Naive B cell (primary cell): ENCODE data around the gene MRPL4. TPM values are rescaled to one million over a fixed set of nuclear protein-coding genes. Genes with fewer than 3 reads are reported as not detected.

ENCODE experiments used
- ATAC-seq, 2 donors: fragments of 150-1000 bp; cut with Tn5 transposase; 2 replicates each; pipeline ENCODE4 v1.10.0; 2021; ENCODE audit warnings: low read depth in 2 of 2, mild to moderate bottlenecking in 2 of 2, moderate library complexity in 2 of 2
- DNase-seq: peaks from one replicate; pipeline ENCODE4 v3.0.0; 2022
- H3K27ac Mint-ChIP-seq, 6 donors: one replicate each; pipeline ENCODE4 v1.8.0; 2020 to 2022; ENCODE audit warnings: mild to moderate bottlenecking in 6 of 6, mixed read lengths in 6 of 6, moderate library complexity in 5 of 6, inconsistent platforms in 2 of 6
- H3K27me3 Mint-ChIP-seq, 3 donors: one replicate each; pipeline ENCODE4 v1.8.0; 2021 to 2022; ENCODE audit warnings: mixed read lengths in 3 of 3, mild to moderate bottlenecking in 1 of 3
- H3K36me3 Mint-ChIP-seq, 2 donors: one replicate each; pipeline ENCODE4 v1.8.0; 2020 to 2022; ENCODE audit warnings: mixed read lengths in 2 of 2, inconsistent platforms in 1 of 2, mild to moderate bottlenecking in 1 of 2
- H3K4me1 Mint-ChIP-seq, 3 donors: one replicate each; pipeline ENCODE4 v1.8.0; 2020 to 2022; ENCODE audit warnings: mixed read lengths in 3 of 3, inconsistent platforms in 1 of 3, mild to moderate bottlenecking in 1 of 3, moderate library complexity in 1 of 3
- H3K4me3 Mint-ChIP-seq, 8 donors: one replicate each; pipeline ENCODE4 v1.8.0; 2020 to 2022; ENCODE audit warnings: mild to moderate bottlenecking in 8 of 8, mixed read lengths in 8 of 8, moderate library complexity in 8 of 8, inconsistent platforms in 2 of 8
- H3K9me3 Mint-ChIP-seq, 7 donors: one replicate each; pipeline ENCODE4 v1.8.0; 2020 to 2022; ENCODE audit warnings: mixed read lengths in 7 of 7, mild to moderate bottlenecking in 5 of 7, inconsistent platforms in 2 of 7, moderate library complexity in 1 of 7
- polyA plus RNA-seq, 6 donors: library from polyadenylated mRNA; unstranded; fragments of 300-500 nt; fragmentation: Illumina TruSeq; gene quantifications; one replicate each; pipeline ENCODE4 v1.2.3, GENCODE V29; 2021; ENCODE audit warnings: low read depth in 6 of 6

The MRPL4 gene
- polyA plus RNA-seq, result 10 to 100 TPM; 23.7 to 34.3 (median 27.4) TPM

DNA sequence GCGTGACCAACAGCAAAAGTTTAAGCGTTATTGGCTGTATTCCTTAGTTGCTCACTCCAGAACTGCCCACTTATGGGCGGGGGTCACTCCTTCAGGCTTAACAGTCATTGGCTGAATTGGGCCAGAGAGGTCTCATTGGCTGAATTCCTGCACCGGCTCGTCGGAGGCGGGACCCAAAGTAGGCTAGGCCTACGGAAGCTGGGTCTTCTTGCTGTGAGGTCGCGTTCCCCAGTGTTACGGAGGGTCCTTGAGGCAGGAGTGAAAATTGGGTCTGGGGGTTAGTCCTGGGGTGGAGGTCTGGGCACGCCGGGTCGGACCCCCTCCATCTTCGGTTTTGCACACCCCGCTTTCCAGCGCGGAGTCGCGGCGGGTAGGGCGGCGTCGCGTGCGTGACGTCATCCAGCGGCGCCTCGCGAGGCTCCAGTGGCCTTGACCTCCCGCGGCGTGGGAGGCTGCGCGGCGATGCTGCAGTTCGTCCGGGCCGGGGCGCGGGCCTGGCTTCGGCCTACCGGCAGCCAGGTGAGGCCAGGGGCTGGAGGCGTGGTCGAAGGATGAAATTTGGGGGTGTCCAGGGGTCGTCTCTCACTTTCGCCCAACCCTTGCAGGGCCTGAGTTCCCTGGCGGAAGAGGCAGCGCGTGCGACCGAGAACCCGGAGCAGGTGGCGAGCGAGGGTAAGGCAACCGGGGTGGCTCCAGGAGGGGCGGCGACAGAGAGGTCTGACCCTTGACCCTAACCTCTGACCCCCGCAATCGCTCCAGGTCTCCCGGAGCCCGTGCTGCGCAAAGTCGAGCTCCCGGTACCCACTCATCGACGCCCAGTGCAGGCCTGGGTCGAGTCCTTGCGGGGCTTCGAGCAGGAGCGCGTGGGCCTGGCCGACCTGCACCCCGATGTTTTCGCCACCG lies at the start of gene MRPL4:
Gene MRPL4 (plus strand): TSS at position 423 of the 903 bp plus-strand sequence. CDS start 40 bp downstream, at position 463.
- Mint-ChIP-seq H3K27ac (peak within 1 kb of the TSS; percentile 96 to 99 (median 98)), H3K9me3 (no peaks in the 10 kb centered on the region), H3K4me3 (peak within 1 kb of the TSS; percentile 96 to 100 (median 98)), H3K27me3 (no peaks in the 10 kb centered on the region), H3K36me3 (peaks cover 5 to 12% of the 10 kb centered on the region in 2 donors), H3K4me1 (peaks cover 14 to 37% (median 29%) of the 10 kb centered on the region in 3 donors)
- ATAC-seq, result peak; percentile 93 to 94
- peak; percentile 96 for DNase-seq

DNA sequence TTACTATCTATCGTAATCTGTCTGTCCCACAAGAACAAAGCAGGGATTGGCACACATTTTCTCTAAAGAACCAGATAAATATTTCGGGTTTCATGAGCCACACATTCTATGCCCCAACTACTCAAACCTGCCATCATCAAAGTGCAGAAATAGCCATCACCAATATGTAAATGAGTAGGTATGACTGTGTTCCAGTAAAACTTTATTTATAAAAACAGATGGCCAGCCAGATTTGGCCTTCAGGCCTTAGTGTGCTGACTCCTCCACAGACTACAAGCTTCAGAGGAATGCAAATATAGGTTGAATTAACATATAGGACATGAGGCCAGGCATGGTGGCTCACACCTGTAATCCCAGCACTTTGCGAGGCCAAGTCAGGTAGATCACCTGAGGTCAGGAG lies 48.3 kb upstream of the MRPL4 start:
- ATAC-seq (no peak), DNase-seq (no peak)
- Mint-ChIP-seq H3K9me3 (peaks cover 0 to 2% (median 0%) of the 10 kb centered on the region in 7 donors), H3K4me1 (peaks cover 0 to 5% (median 3%) of the 10 kb centered on the region in 3 donors), H3K27ac (no peak overlapping the region), H3K36me3 (no peaks in the 10 kb centered on the region), H3K4me3 (no peak overlapping the region), H3K27me3 (no peaks in the 10 kb centered on the region)

DNA sequence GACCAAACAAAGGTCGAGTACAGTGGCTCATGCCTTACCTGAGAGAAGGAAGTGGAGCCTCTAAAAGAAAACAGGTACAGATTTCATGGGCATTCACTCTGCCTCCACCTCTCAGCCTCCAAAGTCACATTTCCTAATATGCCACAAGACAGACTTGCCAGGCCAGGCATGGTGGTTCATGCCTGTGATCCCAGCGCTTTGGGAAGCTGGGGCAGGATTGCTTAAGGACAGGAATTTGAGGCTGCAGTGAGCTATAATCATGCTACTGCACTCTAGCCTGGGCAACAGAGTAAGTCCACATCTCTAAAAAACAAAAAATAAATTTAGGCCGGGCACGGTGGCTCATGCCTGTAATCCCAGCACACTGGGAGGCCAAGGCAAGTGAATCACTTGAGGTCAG lies 46.4 kb upstream of the MRPL4 start:
- Mint-ChIP-seq H3K27me3 (no peaks in the 10 kb centered on the region), H3K9me3 (peaks cover 0 to 2% (median 0%) of the 10 kb centered on the region in 7 donors), H3K27ac (no peak overlapping the region), H3K36me3 (no peaks in the 10 kb centered on the region), H3K4me1 (no peaks in the 10 kb centered on the region), H3K4me3 (no peak overlapping the region)
- no peak for ATAC-seq
- no peak for DNase-seq

DNA sequence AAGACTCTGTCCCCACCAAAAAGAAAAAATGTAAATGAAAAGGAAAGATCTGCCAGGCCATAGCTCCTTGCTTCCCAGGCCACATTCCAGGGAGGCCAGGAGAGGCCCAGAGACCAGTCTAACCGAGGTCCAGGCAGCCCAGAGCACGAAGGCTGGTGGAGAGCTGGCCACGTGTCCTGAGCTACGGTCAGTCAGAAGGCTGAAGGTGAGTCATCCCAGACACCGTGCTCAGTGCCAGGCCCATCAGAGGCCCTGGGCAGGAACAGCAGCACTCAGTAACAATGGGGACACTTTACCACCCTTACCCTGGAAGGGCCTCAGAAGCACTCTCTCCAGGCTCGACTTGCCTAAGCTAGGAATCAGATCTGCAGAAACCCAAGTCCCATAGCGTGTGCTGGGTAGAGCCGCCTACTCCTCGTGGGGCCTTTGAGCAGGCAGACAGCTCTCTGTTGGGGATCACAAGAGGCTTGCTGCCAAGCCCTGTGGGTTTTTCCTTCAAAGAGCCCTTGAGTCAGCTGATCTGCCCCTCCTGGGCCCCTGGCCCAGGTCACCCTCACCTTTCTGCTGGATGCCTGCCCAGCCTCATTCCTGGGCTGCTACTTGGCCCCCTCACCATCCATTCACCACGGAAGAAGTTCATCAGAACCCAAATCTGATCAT lies 45.7 kb upstream of the MRPL4 start:
- DNase-seq (no peak), ATAC-seq (no peak)
- Mint-ChIP-seq H3K4me3 (peak overlapping the region in 1 of 8 donors; percentile 42), H3K9me3 (peaks cover 0 to 2% (median 0%) of the 10 kb centered on the region in 7 donors), H3K27ac (no peak overlapping the region), H3K27me3 (peaks cover 0 to 4% (median 0%) of the 10 kb centered on the region in 3 donors), H3K4me1 (no peaks in the 10 kb centered on the region), H3K36me3 (no peaks in the 10 kb centered on the region)

DNA sequence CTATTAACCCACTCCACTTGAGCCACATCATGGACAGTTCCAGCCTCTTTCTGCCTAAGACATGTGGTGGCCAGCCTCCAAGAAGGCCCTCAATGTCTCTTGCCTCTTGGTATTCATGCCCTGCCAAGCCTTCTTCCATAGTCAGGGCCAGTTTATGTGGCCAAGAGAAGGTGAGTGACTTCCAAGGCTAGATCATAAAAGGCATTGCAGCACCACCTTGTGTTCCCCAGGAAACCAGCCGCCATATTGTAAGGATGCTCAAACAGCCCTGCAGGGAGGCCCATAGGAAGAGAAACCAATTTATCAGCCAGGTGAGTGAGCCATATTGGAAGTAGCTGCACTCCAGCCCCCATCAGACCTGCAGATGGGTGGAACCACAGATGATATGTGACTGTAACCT lies 45.0 kb upstream of the MRPL4 start:
- Mint-ChIP-seq H3K9me3 (peaks cover 0 to 2% (median 0%) of the 10 kb centered on the region in 7 donors), H3K4me1 (no peaks in the 10 kb centered on the region), H3K36me3 (no peaks in the 10 kb centered on the region), H3K4me3 (no peak overlapping the region), H3K27ac (no peak overlapping the region), H3K27me3 (peaks cover 0 to 6% (median 0%) of the 10 kb centered on the region in 3 donors)
- no peak for DNase-seq
- ATAC-seq, result no peak

DNA sequence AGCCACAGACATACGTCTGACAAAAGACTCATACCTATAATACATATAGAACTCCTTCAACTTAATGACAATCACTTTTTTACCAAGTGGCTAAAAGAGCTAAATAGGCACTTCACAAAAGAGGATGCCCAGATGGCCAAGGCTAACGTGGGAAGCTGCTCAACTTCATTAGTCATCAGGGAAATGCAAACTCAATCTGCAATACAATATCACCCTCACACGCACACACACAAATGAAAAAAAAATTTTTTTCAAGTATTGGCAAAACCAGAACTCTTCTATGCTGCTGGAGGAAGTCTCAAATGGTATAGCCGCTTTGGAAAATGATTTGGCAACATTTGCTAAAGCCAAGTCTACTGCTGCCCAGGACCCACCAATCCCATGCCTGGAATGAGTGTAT lies 42.7 kb upstream of the MRPL4 start:
- DNase-seq, result no peak

DNA sequence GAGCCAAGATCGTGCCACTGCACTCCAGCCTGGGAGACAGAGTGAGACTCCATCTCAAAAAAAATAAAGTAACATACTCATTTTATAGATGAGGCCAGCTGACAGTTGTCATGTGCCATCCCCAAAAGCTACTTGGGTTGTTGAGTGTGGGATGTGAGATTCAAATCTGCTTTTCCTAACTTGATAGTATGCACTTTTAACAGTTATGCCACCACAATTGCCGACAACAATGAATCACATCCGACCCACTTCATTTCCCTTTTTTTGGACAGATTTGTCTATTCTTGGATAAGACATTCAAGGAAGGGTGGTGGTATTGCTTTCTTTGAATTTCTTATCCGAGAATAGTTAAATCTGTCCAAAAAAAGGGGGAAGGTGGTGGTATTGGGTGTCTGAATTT lies 41.0 kb upstream of the MRPL4 start:
- H3K4me1 Mint-ChIP-seq, result no peaks in the 10 kb centered on the region
- no peak overlapping the region for H3K27ac Mint-ChIP-seq
- no peak for DNase-seq
- peaks cover 0 to 6% (median 0%) of the 10 kb centered on the region in 3 donors for H3K27me3 Mint-ChIP-seq
- no peak for ATAC-seq
- H3K4me3 Mint-ChIP-seq, result no peak overlapping the region
- no peaks in the 10 kb centered on the region for H3K36me3 Mint-ChIP-seq
- H3K9me3 Mint-ChIP-seq, result peaks cover 0 to 2% (median 0%) of the 10 kb centered on the region in 7 donors

More for the DNA sequence above, 42.7 kb upstream of the MRPL4 start:
- Mint-ChIP-seq H3K4me1 (no peaks in the 10 kb centered on the region), H3K4me3 (no peak overlapping the region), H3K36me3 (no peaks in the 10 kb centered on the region), H3K27me3 (peaks cover 0 to 6% (median 0%) of the 10 kb centered on the region in 3 donors), H3K9me3 (peaks cover 0 to 2% (median 0%) of the 10 kb centered on the region in 7 donors), H3K27ac (no peak overlapping the region)
- ATAC-seq, result no peak

DNA sequence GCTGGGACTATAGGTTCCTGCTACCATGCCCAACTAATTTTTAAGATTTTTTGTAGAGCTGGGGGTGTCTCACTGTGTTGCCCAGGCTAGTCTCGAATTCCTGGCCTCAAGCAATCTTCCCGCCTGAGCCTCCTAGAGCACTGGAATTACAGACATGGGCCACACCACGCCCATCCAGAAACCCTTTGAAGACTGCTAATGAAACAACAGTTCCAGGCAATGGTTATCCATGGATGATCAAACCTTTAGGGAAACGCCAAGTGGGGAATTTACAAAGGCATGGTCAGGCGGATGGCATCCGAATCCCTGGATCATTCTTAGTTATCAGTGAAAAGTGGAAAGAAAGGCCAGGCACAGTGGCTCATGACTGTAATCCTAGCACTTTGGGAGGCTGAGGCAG lies 40.3 kb upstream of the MRPL4 start:
- DNase-seq (no peak), ATAC-seq (no peak)
- H3K27ac Mint-ChIP-seq, result no peak overlapping the region
- no peaks in the 10 kb centered on the region for H3K4me1 Mint-ChIP-seq
- peak overlapping the region in 1 of 8 donors; percentile 30 for H3K4me3 Mint-ChIP-seq
- no peaks in the 10 kb centered on the region for H3K36me3 Mint-ChIP-seq
- H3K27me3 Mint-ChIP-seq, result peaks cover 0 to 6% (median 0%) of the 10 kb centered on the region in 3 donors
- H3K9me3 Mint-ChIP-seq, result peaks cover 0 to 2% (median 0%) of the 10 kb centered on the region in 7 donors

DNA sequence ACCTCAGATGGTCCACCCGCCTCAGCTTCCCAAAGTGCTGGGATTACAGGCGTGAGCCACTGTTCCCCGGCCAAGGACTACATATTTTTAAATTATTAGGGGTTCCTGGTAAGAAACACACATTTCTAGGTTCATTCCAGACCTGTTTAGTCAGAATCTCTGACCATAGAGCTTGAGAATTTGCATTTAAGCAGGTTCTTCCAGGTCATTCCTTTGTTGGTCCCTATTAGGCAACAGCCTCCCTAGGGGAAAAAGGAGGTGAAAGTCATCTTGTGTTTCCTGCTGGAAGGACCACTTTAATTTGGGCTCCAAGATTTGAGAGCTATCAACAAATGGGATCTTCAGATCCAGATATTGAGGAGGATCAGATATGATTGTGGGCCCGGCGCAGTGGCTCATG lies 37.2 kb upstream of the MRPL4 start:
- Mint-ChIP-seq H3K27me3 (peaks cover 0 to 6% (median 0%) of the 10 kb centered on the region in 3 donors), H3K36me3 (no peaks in the 10 kb centered on the region), H3K27ac (no peak overlapping the region), H3K4me3 (no peak overlapping the region), H3K4me1 (peaks cover 0 to 5% (median 0%) of the 10 kb centered on the region in 3 donors), H3K9me3 (no peaks in the 10 kb centered on the region)
- DNase-seq (no peak), ATAC-seq (no peak)

DNA sequence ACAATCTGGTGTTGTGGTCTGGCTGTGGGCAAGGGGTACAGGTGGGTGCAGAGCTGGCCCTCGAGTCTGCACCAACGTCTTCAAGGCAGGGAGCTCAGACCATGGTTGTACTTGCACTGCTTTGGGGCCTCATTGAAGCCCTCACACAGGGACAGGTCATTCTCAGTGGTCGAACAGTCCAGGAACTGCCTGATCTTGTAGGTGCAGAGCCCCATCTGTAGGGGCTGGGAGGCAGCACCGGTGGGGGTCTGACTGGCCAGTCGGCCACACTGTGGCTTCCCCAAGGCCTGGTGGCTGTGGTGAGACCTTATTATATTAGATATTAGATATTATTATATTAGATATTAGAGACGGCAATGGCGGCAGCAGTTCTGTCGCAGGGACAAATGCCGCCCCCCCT lies 34.9 kb upstream of the MRPL4 start:
- H3K27ac Mint-ChIP-seq, result no peak overlapping the region
- no peak overlapping the region for H3K4me3 Mint-ChIP-seq
- no peak for DNase-seq
- no peaks in the 10 kb centered on the region for H3K27me3 Mint-ChIP-seq
- peaks cover 0 to 6% (median 0%) of the 10 kb centered on the region in 3 donors for H3K4me1 Mint-ChIP-seq
- no peaks in the 10 kb centered on the region for H3K9me3 Mint-ChIP-seq
- no peak for ATAC-seq
- no peaks in the 10 kb centered on the region for H3K36me3 Mint-ChIP-seq

DNA sequence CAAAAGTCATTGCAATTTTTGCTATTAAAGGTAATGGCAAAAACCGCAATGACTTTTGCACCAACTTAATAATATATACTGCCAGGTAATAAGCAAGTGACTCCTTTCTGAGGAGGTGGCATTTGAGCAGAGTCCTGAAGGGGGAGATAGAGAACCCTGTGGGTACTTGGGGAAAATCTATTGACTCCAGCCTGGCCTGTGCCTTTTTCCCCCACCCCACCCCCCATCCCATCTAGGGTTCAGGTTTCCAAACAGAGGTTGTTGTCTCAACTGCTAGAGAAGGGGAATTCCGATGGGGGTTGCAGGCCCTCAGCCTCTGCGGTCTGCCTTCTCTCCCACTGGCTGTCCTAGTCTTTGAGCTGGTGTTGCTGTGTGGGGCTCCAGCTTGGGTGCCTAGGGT lies 32.3 kb upstream of the MRPL4 start:
- H3K4me3 Mint-ChIP-seq, result no peak overlapping the region
- no peaks in the 10 kb centered on the region for H3K9me3 Mint-ChIP-seq
- H3K4me1 Mint-ChIP-seq, result peaks cover 3 to 6% (median 5%) of the 10 kb centered on the region in 3 donors
- DNase-seq, result no peak
- peak overlapping the region in 1 of 6 donors; percentile 75 for H3K27ac Mint-ChIP-seq
- peak; percentile 60 to 63 for ATAC-seq
- no peaks in the 10 kb centered on the region for H3K27me3 Mint-ChIP-seq
- no peaks in the 10 kb centered on the region for H3K36me3 Mint-ChIP-seq

DNA sequence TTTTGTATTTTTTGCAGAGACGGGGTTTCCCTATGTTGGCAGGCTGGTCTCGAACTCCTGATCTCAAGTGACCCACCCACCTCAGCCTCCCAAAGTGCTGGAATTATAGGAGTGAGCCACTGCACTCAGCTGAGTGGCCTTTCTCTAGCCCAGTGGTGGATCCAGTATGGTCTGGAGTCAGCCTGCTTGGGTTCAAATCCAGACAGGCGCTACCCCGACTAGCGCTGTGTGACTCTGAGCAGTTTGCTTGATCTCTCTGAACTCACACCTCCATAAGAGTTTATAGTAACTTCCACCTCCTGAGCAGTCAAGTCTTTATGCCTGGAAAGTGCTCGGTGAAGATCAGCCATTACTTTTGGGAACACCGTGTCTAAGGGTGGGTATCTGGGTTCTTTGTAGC lies 31.3 kb upstream of the MRPL4 start:
- no peaks in the 10 kb centered on the region for H3K27me3 Mint-ChIP-seq
- no peaks in the 10 kb centered on the region for H3K9me3 Mint-ChIP-seq
- DNase-seq, result no peak
- no peaks in the 10 kb centered on the region for H3K36me3 Mint-ChIP-seq
- H3K27ac Mint-ChIP-seq, result peak overlapping the region in 2 of 6 donors; percentile 42 to 52
- ATAC-seq, result no peak
- H3K4me1 Mint-ChIP-seq, result peaks cover 3 to 6% (median 5%) of the 10 kb centered on the region in 3 donors
- no peak overlapping the region for H3K4me3 Mint-ChIP-seq

DNA sequence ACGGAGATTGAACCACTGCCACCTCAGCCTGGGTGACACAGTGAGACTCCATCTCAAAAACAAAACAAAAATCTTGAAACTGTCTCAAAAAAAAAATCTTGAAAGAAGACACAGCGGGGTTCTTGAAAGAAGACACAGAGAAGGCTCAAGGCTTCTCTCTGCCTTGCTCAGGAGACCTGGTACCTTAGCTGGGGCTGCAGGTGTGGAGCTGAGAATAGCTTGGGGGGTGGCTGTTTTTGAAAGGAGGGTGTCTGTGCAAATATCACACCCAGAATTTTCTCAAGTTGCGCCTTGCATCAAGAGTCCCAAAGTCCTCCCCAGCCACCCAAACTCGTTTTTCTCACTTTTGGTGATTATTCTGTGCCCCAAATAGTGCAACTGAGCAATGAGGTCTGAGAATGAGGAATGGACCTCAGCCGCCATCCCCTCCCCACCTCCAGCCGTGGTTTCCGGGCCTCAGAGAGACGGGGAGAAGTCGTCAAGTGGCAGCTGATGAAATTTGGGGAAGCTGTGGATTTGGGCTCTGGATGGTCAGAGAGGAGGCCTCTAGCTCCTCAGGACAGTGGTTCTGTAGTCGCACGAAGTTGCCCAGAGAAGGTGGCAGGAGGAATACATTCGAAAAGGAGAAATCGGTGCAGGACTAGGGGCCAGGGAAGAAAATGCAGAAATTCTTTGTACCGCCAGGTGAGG lies 29.7 kb upstream of the MRPL4 start:
- Mint-ChIP-seq H3K27me3 (peaks cover 0 to 5% (median 0%) of the 10 kb centered on the region in 3 donors), H3K27ac (peak overlapping the region in 4 of 6 donors; percentile 74 to 79 (median 76)), H3K9me3 (no peaks in the 10 kb centered on the region), H3K4me1 (peaks cover 3 to 12% (median 6%) of the 10 kb centered on the region in 3 donors), H3K36me3 (no peaks in the 10 kb centered on the region), H3K4me3 (no peak overlapping the region)
- DNase-seq (no peak), ATAC-seq (no peak)
